ENCODE results near the gene DCLK3. TPM values are rescaled to one million over a fixed set of nuclear protein-coding genes. Genes with fewer than 3 reads are reported as not detected.
A peak's percentile ranks its signal among the peaks of the same experiment; 100 is the strongest.

The DCLK3 gene
- total RNA-seq, 1 experiment from 2014 or later = not detected

DNA sequence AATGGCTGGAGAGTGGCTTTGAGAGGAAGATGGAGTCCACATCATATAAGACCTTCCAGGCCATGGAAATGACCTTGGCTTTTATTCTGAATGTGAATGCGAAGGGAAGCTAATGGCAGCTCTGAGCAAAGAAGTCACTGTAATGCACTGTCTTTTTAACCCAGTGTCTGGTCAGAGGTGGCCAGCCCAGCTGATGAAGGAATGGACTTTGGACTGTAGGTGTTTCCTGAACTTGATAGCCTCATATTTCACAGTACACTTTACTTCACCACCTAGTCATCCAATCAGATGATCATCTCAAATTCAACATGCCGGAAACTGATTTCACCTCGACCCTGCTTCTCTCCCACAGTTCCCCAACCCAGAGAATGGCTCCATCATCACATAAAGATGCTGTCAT lies 33.4 kb downstream of the DCLK3 start:
- H3K4me3 ChIP-seq (ENCODE audit: low read depth, low read length) = no peak overlapping the region
- no TSS peak for BruUV-seq (replicated peaks)
- no peak for DNase-seq
- H3K27me3 ChIP-seq (replicated peaks; ENCODE audit: control insufficient read depth, insufficient read depth, low read length) = no peaks in the 10 kb centered on the region
- peaks cover 16% of the 10 kb centered on the region; the same call in 1 of the 2 replicates for H3K4me1 ChIP-seq
- peaks cover 26% of the 10 kb centered on the region for H3K4me1 Mint-ChIP-seq (ENCODE audit: low read depth, unreplicated experiment)
- no peaks in the 10 kb centered on the region for H3K36me3 Mint-ChIP-seq (ENCODE audit: insufficient read depth, unreplicated experiment)
- no peaks in the 10 kb centered on the region for H3K9me3 Mint-ChIP-seq (ENCODE audit: unreplicated experiment)
- TF ChIP-seq, protein P1, sequence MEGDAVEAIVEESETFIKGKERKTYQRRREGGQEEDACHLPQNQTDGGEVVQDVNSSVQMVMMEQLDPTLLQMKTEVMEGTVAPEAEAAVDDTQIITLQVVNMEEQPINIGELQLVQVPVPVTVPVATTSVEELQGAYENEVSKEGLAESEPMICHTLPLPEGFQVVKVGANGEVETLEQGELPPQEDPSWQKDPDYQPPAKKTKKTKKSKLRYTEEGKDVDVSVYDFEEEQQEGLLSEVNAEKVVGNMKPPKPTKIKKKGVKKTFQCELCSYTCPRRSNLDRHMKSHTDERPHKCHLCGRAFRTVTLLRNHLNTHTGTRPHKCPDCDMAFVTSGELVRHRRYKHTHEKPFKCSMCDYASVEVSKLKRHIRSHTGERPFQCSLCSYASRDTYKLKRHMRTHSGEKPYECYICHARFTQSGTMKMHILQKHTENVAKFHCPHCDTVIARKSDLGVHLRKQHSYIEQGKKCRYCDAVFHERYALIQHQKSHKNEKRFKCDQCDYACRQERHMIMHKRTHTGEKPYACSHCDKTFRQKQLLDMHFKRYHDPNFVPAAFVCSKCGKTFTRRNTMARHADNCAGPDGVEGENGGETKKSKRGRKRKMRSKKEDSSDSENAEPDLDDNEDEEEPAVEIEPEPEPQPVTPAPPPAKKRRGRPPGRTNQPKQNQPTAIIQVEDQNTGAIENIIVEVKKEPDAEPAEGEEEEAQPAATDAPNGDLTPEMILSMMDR (IDR thresholded peaks at IDR 0.05; ENCODE audit: insufficient read depth in 1 of 2, low read depth in 1 of 2, low read length in 1 of 2, severe bottlenecking in 1 of 2, unreplicated experiment in 1 of 2) = no peak
- ChIA-PET POLR2A (no interaction called here), CTCF (interaction anchor here (1.4 to 2.0 kb wide), 2 partner anchors 138 to 228 kb away, joined by 5 to 7 read pairs; no protein-coding TSS in a partner anchor)
- no peaks in the 10 kb centered on the region for H3K9me3 ChIP-seq
- H3K27ac Mint-ChIP-seq (ENCODE audit: unreplicated experiment) = no peak overlapping the region
- no peak overlapping the region for H3K4me3 Mint-ChIP-seq (ENCODE audit: unreplicated experiment)
- H3K36me3 ChIP-seq (ENCODE audit: control insufficient read depth, insufficient read depth, low read length) = no peaks in the 10 kb centered on the region
- intact Hi-C loops (cut with micrococcal nuclease; ENCODE audit: unreplicated experiment) = no loop called here
- H3K27me3 Mint-ChIP-seq (ENCODE audit: insufficient read depth, unreplicated experiment) = peaks cover 12% of the 10 kb centered on the region

DNA sequence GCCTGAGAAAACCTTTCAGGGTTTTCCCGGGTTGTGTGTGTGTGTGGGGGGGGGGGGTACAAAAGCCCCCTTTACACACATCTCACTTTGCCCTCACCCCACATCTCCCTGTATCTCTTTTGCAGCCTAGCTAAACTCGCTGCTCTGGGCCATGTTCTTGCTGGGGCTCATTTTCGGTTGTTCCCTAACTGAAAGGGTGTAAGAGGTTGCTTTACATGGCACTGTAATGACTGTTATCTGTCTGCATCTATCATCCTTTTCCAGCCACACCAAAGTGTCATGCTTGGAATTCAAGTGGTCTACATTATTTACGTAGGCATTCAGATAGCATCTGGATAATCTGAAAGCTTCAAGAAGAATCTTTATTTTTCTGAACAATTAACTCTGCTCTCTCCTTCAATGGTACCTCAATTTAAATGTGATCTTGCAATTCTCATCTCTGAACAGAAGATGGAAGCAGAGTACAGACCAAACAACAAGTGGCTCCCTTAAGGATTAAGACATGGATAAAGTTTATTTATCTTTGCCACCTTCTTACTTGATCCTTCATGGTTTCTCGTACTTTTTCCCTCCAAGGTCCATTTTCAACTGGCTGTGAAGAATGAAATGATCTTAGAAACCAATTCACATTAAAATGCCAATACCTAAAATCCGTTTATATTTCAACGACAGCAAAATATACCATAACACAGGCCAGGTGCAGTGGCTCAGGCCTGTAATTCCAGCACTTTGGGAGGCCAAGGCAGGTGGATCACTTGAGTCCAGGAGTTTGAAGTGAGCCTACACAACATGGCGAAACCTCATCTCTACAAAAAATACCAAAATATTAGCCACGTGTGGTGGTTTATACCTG lies 34.9 kb downstream of the DCLK3 start:
- POLR2A ChIA-PET = no interaction called here
- CTCF ChIA-PET = interaction anchor here (0.6 kb wide), 1 partner anchor 128 kb away, joined by 7 read pairs; no protein-coding TSS in a partner anchor
- no peaks in the 10 kb centered on the region for H3K9me3 Mint-ChIP-seq (ENCODE audit: unreplicated experiment)
- H3K9me3 ChIP-seq = no peaks in the 10 kb centered on the region
- TF ChIP-seq, protein P1 (IDR thresholded peaks at IDR 0.05; ENCODE audit: insufficient read depth in 1 of 2, low read depth in 1 of 2, low read length in 1 of 2, severe bottlenecking in 1 of 2, unreplicated experiment in 1 of 2) = peak; percentile 61 to 65
- H3K36me3 Mint-ChIP-seq (ENCODE audit: insufficient read depth, unreplicated experiment) = no peaks in the 10 kb centered on the region
- no peaks in the 10 kb centered on the region for H3K36me3 ChIP-seq (ENCODE audit: control insufficient read depth, insufficient read depth, low read length)
- no peak overlapping the region for H3K27ac Mint-ChIP-seq (ENCODE audit: unreplicated experiment)
- H3K4me1 Mint-ChIP-seq (ENCODE audit: low read depth, unreplicated experiment) = peaks cover 26% of the 10 kb centered on the region
- DNase-seq = peak in 1 of 2 experiments; percentile 43
- intact Hi-C loops (cut with micrococcal nuclease; ENCODE audit: unreplicated experiment) = loop anchor here (1.0 kb wide), 3 partner anchors 114 to 229 kb away; no protein-coding TSS in a partner anchor
- peaks cover 16% of the 10 kb centered on the region; the same call in 1 of the 2 replicates for H3K4me1 ChIP-seq
- peaks cover 12% of the 10 kb centered on the region for H3K27me3 Mint-ChIP-seq (ENCODE audit: insufficient read depth, unreplicated experiment)
- no TSS peak for BruUV-seq (replicated peaks)
- H3K4me3 Mint-ChIP-seq (ENCODE audit: unreplicated experiment) = no peak overlapping the region
- no peak overlapping the region for H3K4me3 ChIP-seq (ENCODE audit: low read depth, low read length)
- no peaks in the 10 kb centered on the region for H3K27me3 ChIP-seq (replicated peaks; ENCODE audit: control insufficient read depth, insufficient read depth, low read length)

DNA sequence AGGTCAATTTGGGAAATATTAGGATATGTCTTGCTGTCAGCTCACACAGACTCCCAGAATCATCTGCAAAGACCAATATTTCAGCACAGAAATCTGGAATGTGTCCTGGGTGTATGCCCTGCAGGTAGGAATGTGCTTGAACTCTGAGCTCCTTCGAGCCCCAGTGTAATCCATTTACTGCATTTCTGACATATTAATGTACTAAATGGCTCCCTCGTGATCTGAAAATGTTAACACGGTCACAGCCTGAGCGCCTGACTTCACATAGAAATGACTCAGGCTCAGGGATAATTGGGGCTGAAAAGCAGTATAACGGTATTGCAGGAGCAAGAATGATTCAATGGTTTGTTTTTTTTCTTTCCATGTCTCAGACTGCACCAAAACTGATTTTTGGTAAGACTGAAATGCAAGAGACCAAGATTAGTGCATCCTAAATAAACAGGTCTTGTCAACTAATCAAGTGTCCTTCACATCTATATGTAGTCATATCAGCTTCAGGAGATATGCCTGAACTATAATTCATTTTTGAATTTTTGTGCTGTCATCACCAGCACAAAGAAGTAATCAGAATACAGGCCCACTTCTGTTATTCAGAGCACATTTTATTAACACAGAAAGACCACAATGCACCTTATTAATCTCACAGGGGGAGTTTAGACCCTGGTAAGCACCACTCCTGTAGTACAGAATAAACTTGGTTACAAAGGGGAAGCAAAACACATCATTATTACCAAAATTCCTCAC lies 49.8 kb downstream of the DCLK3 start:
- TF ChIP-seq, protein P1 (IDR thresholded peaks at IDR 0.05; ENCODE audit: insufficient read depth in 1 of 2, low read depth in 1 of 2, low read length in 1 of 2, severe bottlenecking in 1 of 2, unreplicated experiment in 1 of 2) = peak; percentile 23 to 35
- no TSS peak for BruUV-seq (replicated peaks)
- ChIA-PET CTCF (interaction anchor here (0.7 kb wide), 1 partner anchor 336 kb away, joined by 3 read pairs; no protein-coding TSS in a partner anchor), POLR2A (no interaction called here)
- no peaks in the 10 kb centered on the region for H3K9me3 Mint-ChIP-seq (ENCODE audit: unreplicated experiment)
- Histone ChIP-seq H3K4me1 (no peaks in the 10 kb centered on the region), H3K4me3 (ENCODE audit: low read depth, low read length) (no peak overlapping the region), H3K27me3 (replicated peaks; ENCODE audit: control insufficient read depth, insufficient read depth, low read length) (no peaks in the 10 kb centered on the region), H3K9me3 (no peaks in the 10 kb centered on the region), H3K36me3 (ENCODE audit: control insufficient read depth, insufficient read depth, low read length) (no peaks in the 10 kb centered on the region)
- no peaks in the 10 kb centered on the region for H3K4me1 Mint-ChIP-seq (ENCODE audit: low read depth, unreplicated experiment)
- no peaks in the 10 kb centered on the region for H3K36me3 Mint-ChIP-seq (ENCODE audit: insufficient read depth, unreplicated experiment)
- intact Hi-C loops (cut with micrococcal nuclease; ENCODE audit: unreplicated experiment) = no loop called here
- H3K4me3 Mint-ChIP-seq (ENCODE audit: unreplicated experiment) = no peak overlapping the region
- peaks cover 2% of the 10 kb centered on the region for H3K27me3 Mint-ChIP-seq (ENCODE audit: insufficient read depth, unreplicated experiment)
- H3K27ac Mint-ChIP-seq (ENCODE audit: unreplicated experiment) = no peak overlapping the region
- peak in 1 of 2 experiments; percentile 35 for DNase-seq

Data from Caco-2 (cell line).